ENCODE measurements around the gene SUCO.

SUCO gene

GRCh38 chr1:172650474-172651193, 117.7 kb downstream of the SUCO start:
- no peak for DNase-seq (ENCODE audit: low read depth in 1 of 2, low spot score in 1 of 2)
- no peak for TF ChIP-seq JUND (IDR thresholded peaks at IDR 0.05; ENCODE audit: low read depth)
- in situ Hi-C loops (cut with HindIII; ENCODE audit: low pct_unique_long_range_greater_than_20kb, low sequenced_read_pairs), result no loop called here

GRCh38 chr1:172653015-172653709, 120.2 kb downstream of the SUCO start:
- no peak for DNase-seq (ENCODE audit: low read depth in 1 of 2, low spot score in 1 of 2)
- in situ Hi-C loops (cut with HindIII; ENCODE audit: low pct_unique_long_range_greater_than_20kb, low sequenced_read_pairs), result no loop called here
- TF ChIP-seq JUND (IDR thresholded peaks at IDR 0.05; ENCODE audit: low read depth), result no peak

- in situ Hi-C loops (cut with HindIII; ENCODE audit: low pct_unique_long_range_greater_than_20kb, low sequenced_read_pairs), result no loop called here
- DNase-seq (ENCODE audit: low read depth in 1 of 2, low spot score in 1 of 2), result no peak
- TF ChIP-seq JUND (IDR thresholded peaks at IDR 0.05; ENCODE audit: low read depth), result no peak
Measured at GRCh38 chr1:172654535-172654934, 121.6 kb downstream of the SUCO start.

GRCh38 chr1:172656576-172656975, 123.6 kb downstream of the SUCO start:
- no peak for DNase-seq (ENCODE audit: low read depth in 1 of 2, low spot score in 1 of 2)
- TF ChIP-seq JUND (IDR thresholded peaks at IDR 0.05; ENCODE audit: low read depth), result no peak
- in situ Hi-C loops (cut with HindIII; ENCODE audit: low pct_unique_long_range_greater_than_20kb, low sequenced_read_pairs), result no loop called here

- no peak for TF ChIP-seq JUND (IDR thresholded peaks at IDR 0.05; ENCODE audit: low read depth)
- in situ Hi-C loops (cut with HindIII; ENCODE audit: low pct_unique_long_range_greater_than_20kb, low sequenced_read_pairs), result no loop called here
- DNase-seq (ENCODE audit: low read depth in 1 of 2, low spot score in 1 of 2), result no peak
Measured at GRCh38 chr1:172657586-172657985, 124.6 kb downstream of the SUCO start.

- TF ChIP-seq JUND (IDR thresholded peaks at IDR 0.05; ENCODE audit: low read depth), result no peak
- in situ Hi-C loops (cut with HindIII; ENCODE audit: low pct_unique_long_range_greater_than_20kb, low sequenced_read_pairs), result no loop called here
- DNase-seq (ENCODE audit: low read depth in 1 of 2, low spot score in 1 of 2), result no peak
Measured at GRCh38 chr1:172658871-172659453, 126.0 kb downstream of the SUCO start, which contains the start of gene FASLG. Gene FASLG (plus strand): TSS chr1:172659103. CDS start chr1:172659202, 99 bp downstream.

- no peak for DNase-seq (ENCODE audit: low read depth in 1 of 2, low spot score in 1 of 2)
- in situ Hi-C loops (cut with HindIII; ENCODE audit: low pct_unique_long_range_greater_than_20kb, low sequenced_read_pairs), result no loop called here
- TF ChIP-seq JUND (IDR thresholded peaks at IDR 0.05; ENCODE audit: low read depth), result no peak
Measured at GRCh38 chr1:172661107-172661506, 128.2 kb downstream of the SUCO start.
